Fibroblast of mammary gland (primary cell): Measurements from ENCODE around the gene CDHR2.

Experiments
- DNase-seq: peaks from one replicate; pipeline ENCODE4 v3.0.0-alpha.2; 2010; ENCODE audit warnings: low read depth
- H3K4me3 ChIP-seq: 2 replicates; pipeline ENCODE4 v1.5.1; 2011; ENCODE audit warnings: low read depth, mild to moderate bottlenecking, low read length, moderate library complexity; ENCODE audit not compliant: control insufficient read depth
- CTCF ChIP-seq: conservative IDR thresholded peaks from 2 replicates; pipeline ENCODE4 v1.5.1; 2011; ENCODE audit warnings: low read depth, low read length, inconsistent platforms; ENCODE audit not compliant: control insufficient read depth, insufficient read depth

Gene CDHR2

GRCh38 chr5:176629317-176629852 lies 80.2 kb downstream of the CDHR2 start:
- no peak for TF ChIP-seq CTCF
- H3K4me3 ChIP-seq, result no peak overlapping the region
- no peak for DNase-seq

- DNase-seq, result no peak
- no peak for TF ChIP-seq CTCF
- H3K4me3 ChIP-seq, result no peak within 1 kb of the TSS
These were observed 80.9 kb downstream of the CDHR2 start, which contains the start of the genes EIF4E1B and SNCB for GRCh38 chr5:176629853-176630680. EIF4E1B (plus strand) TSS chr5:176630675; CDS start chr5:176642788, 12,113 bp downstream. SNCB (minus strand) TSS chr5:176630534; CDS start chr5:176629654, 880 bp downstream.

- DNase-seq, result no peak
- H3K4me3 ChIP-seq, result no peak overlapping the region
- no peak for TF ChIP-seq CTCF
These were observed 81.6 kb downstream of the CDHR2 start for GRCh38 chr5:176630681-176631222.

GRCh38 chr5:176631383-176632200 lies 82.5 kb downstream of the CDHR2 start:
- no peak for DNase-seq
- H3K4me3 ChIP-seq, result no peak overlapping the region
- TF ChIP-seq CTCF, result no peak

GRCh38 chr5:176632745-176633144 lies 83.6 kb downstream of the CDHR2 start:
- TF ChIP-seq CTCF, result no peak
- no peak for DNase-seq
- no peak overlapping the region for H3K4me3 ChIP-seq

- H3K4me3 ChIP-seq, result no peak overlapping the region
- DNase-seq, result no peak
- no peak for TF ChIP-seq CTCF
These were observed 84.5 kb downstream of the CDHR2 start for GRCh38 chr5:176633598-176633997.
